Activated naive CD4-positive, alpha-beta T cell treated with anti-CD3 and anti-CD28 coated beads, Interleukin-2, amount 50 U/mL, for 16 hours (primary cell): ENCODE results near the gene CAV3.
A peak's percentile ranks its signal among the peaks of the same experiment; 100 is the strongest.

Source experiments
- DNase-seq: peaks from one replicate; pipeline ENCODE4 v3.0.0-alpha.2; 2020

The CAV3 gene

DNA sequence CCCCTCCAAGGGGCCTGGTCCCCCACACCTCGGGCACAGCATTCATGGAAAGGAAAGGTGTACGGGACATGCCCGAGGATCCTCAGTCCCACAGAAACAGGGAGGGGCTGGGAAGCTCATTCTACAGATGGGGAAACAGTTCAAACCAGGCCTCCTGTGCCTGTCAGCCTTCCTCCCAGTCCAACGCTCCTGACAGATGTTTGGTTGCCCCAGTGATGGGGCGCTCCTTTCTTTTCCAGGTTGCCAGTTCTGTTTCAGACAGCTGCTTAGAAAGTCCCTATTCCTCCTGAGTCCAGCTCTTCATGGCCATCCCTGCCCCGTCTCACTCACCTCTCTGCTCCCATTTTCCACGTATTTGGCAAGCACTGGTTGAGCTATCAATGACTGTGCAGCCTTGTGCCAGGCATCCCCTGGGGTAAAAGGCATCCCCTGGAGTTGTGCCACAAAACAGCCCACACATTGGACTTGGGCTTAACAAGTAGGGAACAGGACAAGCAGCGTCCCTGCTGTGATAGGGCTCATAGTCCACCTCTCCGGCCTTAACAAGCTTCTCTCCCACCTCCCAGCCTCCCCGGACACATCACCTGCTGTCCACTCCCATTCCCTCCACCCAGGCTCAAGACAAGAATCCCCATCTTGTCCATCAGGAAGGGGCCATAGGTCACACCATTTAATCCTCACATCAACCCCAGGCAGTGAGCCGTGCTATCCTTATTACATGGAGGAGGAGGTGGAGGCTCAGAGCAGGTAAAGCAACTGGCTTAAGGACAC is 29.2 kb downstream of the CAV3 start:
- no peak for DNase-seq

DNA sequence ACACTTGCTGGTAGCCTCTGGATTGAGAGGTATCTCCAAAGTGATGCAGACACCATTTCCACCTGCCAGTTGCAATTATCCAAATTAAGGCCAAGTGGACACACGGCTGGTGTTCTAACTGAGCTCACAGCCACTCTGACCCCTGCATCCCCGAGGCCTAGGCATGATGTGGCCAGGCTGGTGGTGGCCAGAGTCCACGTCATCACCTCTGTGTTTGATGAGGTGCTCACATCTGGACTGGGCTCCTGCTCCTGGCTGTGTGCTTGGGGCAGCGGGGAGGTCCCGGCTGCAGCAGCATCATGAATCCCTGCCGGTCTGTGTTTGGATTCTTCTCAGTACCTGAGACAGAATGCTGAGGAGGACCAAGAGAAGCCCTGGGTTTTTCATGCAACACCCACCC is 30.9 kb downstream of the CAV3 start:
- DNase-seq: no peak

DNA sequence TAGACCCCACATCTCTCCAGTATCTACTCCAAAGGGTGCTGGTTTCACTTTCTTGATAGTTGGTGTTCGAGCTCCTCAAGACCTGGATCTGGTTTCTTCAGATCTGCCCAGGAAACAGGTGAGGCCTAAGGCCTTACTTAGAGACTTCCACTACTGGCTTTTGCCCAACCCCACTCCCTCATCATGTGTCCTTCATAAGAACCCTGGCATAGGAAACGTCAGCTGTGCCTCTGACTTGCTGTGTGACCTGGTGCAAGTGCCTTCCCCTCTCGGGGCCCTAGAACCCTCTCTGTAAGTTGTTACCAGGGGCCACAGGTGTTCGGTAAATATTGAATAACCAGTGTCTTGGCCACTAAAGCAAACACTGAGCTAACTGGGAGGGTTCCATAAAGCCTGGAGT is 31.9 kb downstream of the CAV3 start:
- no peak for DNase-seq

DNA sequence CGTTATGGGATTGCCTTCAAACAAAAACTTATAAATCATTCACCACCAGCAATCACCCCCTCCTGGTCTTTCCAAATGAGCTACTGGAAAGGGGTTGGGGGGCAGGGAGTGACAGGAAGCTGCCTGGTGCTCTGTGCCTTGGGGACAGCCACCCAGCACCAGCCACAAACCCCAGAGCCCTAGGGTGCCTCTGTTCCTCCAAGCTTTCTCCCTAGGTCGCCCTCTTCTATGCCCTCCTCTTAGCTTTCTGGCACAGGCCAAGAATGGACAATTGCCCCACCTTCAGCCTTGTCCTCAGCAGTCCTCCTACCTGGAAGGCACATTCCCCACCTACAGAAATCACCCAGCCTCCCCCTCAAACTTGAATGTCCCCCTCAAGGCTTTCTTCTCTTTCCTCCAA is 32.5 kb downstream of the CAV3 start:
- DNase-seq: no peak

DNA sequence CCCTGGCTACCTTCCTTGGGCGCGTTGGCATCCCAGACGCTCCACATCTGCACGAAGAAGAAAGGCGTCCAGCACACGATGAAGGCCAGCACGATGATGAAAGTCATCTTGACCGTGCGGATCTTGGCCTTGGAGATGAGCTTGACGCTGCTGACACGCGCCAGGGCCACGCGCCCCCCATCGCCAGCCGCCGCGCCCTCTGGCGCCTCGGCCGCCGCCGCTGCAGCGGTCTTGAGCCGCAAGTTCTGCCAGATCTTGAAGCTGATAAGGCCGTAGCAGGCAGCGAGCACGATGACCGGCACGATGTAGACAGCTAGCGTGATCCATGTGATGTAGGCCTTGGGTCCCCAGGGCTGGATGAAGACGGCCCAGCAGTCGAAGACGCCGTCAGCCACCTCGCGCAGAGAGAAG is 33.7 kb downstream of the CAV3 start:
- DNase-seq: no peak

DNA sequence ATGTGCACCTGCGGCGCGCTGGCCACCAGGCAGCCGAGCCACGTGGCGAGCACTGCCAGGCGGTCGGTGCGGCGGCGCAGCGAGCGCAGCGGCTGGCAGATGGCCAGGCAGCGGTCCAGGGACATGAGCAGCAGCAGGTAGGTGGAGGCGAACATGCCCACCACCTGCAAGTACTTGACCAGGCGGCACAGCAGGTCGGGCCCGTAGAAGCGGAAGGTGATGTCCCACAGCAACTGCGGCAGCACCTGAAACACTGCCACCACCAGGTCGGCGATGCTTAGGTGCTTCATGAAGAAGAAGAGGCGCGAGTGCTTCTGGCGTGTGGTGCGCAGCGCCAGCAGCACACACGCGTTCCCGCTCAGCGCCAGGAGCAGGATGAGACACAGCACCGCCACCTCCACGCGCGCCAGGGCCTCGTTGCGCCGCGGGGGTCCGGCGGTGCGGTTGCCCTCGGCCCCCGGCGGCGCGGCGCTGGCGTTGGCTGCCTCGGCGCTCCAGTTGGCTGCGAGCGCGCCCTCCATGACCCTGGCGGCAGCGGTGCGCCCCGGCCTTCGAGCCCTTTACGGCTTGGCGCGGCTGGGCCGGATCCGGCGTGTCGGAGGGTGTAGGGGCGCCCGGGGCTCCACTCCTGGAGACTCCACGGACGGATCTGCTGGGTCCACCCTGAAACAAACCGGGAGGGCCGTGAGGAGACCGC is 34.2 kb downstream of the CAV3 start:
- no peak for DNase-seq

DNA sequence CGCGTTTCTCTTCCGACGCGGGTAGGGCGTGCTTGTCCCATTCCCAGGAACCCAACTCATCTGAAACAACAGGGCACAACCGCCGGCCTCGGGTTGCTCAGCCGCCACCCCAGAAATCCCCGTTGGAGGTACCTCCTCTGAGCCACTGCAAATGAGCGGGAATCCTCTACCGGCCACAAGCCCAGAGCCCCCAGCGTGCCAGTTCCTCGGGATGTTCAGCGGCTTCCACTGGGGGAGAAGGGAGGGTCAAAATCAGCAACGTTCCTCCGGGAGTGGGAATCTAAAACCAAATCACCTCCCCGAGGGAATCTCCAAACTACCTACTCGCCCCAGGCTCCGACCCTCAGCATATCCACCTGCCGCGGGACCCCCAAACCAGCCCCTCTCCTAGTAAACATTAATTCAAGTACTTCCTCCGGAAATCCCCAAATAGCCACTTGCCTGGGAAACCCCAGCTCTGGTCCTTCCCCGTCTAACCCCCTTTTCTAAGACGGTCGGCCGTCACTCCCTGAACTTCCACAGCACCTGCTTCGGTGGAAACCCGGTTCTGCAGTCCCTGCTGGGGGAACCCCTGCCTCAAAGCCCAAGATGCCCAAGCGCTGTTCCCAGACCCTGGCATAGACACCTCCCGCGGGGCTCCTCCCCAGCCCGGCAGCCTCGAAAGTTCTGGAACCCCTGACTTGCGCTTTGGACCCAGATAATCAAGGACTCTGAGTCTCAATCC is 34.9 kb downstream of the CAV3 start:
- no peak for DNase-seq

DNA sequence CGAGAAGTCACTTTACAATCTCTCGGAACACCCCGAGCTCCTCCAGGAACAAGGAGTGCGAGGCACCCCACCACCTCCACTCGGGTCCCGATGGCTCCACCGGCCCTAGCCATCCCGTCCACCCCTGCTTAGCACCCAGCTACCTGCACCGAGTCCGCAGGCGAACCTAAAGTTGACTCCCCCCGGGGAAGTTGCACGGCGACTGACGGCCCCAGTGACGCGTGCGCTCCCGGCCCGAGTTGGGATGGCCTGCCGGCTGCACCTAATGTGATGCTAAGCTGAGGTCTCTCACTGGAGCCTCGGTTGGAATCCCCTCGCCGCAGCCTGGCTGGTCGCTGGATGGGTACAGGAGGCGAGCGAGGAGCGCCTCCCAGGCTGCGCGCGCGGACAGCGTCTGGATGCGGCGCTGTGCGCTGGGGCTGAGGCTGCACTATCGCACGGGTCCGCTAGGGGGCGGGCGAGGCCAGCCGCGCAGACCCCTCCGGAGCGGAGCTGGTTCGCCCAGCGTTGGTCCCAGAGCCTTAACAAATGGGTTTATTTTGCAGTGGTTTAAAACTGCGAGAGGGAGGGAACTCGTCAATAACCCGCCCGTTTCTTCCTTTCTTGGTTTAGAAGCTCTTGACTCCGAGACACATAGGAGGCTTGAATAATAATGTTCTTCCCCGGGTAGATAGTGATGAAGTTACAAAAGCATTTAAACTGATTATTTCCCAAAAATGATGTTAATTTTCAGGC is 35.7 kb downstream of the CAV3 start, which contains the start of gene OXTR:
Gene OXTR, minus strand, starts transcription at position 526 of the 735 bp plus-strand sequence. CDS start 1,426 bp downstream, outside the sequence.
- peak; percentile 53 for DNase-seq

DNA sequence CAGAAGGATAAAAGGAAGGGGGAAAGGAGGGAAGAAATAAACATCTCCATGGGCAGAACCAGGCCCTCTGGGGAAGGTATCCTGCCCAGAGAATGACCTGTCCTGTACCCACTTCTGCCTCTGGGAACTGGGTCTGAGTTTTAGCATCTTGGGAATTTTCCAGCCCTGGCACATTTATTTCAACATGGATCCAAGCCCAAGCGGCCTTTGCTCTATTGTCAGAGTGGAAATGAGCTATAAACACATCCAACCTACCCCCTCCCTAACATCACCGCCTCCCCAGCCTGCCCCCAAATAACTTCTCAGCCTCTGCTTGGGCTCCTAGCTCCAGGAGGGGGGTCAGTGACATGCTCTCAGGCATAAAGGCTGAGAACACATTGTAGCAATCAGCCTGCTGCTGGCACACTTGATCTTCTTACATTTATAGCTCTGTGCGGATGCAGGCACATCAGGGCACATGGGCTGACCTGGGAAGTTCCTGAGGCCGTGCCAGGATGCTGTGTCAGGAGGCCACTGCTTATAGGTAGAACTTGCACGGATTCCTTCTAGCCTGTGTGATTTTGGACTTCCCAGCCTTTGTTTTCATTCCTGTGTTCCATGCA is 40.4 kb downstream of the CAV3 start:
- DNase-seq: no peak

DNA sequence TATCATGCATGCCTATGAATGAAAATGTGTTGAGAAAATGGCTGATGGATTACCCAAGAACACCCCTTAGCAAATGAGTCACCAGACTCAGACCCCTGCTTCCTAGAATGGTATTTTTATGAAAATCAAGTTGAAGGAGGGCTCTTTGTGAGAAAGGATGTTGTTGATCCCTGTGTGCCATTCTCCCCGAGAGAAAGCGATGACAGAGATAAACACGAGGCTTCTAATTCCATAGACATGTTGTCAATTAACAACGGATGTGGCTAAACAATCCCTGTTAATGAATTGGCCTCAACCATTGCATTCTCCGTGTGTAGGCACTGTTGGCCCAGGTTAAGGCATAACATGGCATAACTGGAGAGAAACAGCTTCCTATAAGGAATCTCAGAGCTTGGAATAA is 41.6 kb downstream of the CAV3 start:
- no peak for DNase-seq

DNA sequence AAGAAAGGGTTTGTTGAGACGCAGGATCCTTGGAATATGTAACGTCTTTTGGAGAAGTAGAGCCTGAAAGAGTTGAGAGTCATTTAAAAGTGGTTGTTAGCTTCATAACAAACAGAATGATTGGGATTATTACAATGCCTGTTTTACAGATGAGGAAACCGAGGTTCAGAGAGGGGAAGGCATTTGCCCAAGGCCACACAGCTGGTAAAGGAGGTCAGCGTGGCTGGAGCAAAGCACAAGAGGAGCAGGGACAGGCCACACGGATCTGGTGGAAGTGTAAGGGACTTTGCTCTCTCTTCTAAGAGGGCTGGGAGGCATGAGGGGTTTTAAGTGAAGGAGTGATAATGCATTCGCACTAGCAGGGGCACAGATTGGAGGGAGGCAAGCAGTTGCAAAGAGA is 42.0 kb downstream of the CAV3 start:
- no peak for DNase-seq

DNA sequence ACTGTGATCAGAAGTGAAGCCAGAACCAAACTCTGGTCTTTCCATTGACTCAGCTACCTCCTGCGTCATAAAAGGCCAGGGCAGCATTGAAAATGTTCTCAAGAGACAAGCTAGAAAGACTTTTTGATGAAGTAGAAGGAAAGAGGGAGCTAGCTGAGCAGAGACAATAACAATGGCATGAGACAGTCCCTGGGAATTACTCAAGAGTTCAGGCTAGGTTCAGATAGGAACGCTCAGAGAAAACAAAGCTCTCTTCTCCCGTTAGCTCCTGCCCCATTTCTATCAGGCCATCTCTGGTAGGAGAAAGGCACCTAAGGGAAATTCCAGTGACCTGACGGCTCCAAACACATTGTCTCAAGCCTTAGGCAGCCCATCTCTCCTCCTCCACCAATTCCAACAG is 42.8 kb downstream of the CAV3 start:
- no peak for DNase-seq

DNA sequence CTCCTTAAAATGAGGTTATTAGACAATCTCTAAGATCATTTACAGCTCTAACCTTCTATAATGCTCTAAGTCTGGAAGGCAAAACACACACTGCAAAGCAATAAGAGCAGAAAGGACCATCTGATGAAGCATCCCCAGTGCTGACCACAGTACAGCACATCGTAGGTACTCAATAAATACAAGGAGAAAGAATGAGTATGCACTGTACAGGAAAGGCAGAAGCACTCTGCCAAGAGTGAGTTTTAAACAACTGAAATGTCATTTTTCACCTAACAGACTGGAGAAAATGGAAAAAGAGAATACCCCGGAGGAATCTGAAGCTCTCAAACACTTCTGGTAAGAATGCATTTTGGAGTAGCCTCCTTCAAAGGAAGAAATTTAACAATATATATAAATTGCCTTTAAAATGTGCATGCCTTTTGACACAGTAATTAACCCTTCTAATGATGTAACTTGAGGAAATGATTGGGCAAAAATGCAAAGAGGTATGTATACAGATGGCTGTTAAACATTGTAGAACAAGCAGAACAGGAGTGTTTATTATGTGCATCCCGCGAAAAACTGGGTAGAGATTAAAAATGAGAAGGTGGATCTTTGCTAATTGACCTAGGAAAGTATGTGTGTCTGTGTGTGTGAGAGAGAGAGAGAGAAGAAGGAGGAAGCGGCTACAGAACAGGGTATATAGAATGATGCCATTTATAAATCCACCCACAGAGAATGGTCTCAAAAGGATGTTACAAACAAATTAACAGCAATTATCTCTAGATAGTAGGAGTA is 43.8 kb downstream of the CAV3 start:
- no peak for DNase-seq

DNA sequence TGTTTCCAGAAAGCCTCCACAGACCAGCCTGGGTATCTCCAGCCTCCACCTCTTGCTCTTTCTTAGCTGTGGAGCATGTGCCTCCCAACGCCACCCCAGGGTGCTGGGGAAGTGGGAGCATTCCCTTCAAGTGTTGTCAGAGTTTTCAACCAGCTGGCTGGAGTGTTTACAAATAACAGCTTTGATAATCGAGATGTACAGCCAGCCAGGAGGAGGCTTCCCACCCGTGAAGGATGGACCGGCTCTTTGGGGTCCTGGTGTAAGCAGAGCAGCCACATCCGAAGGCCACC is 44.3 kb downstream of the CAV3 start:
- no peak for DNase-seq

DNA sequence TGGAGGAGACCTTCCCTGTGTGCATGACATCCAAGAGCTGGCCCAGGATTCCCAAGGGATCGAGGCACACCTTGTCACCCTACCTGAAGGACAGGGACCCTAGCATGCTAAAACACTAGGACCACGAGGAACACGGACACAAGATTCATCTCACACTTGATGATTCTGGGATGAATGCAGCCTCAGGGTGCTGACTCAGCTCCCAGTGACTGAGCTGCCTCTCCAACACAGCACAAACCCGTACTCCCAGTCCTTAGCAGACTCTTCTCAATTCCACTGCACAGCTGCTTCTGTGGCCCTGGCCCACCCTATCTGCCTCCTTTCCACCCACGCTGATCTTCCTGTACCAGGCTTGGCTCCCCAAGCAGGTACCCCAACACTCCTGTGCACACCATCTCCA is 44.9 kb downstream of the CAV3 start:
- DNase-seq: no peak

DNA sequence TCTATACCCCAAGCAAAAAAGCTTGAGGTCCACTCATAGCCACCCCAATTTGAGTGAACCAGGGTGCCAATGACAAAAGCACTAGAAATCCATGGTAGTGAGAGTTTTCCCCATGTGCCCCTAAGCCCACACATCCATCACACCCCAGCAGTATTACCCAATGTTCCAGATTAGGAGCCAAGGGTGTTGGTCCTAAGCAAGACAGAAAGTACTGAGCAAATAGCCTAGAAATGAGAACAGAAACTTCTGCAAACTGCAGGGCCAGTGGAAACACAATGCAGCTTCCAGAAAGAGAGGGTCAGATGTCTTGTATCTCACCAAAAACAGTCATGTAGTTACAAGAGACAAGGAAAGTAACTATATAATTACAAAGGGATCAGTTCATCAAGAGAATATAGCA is 46.7 kb downstream of the CAV3 start:
- DNase-seq: no peak

DNA sequence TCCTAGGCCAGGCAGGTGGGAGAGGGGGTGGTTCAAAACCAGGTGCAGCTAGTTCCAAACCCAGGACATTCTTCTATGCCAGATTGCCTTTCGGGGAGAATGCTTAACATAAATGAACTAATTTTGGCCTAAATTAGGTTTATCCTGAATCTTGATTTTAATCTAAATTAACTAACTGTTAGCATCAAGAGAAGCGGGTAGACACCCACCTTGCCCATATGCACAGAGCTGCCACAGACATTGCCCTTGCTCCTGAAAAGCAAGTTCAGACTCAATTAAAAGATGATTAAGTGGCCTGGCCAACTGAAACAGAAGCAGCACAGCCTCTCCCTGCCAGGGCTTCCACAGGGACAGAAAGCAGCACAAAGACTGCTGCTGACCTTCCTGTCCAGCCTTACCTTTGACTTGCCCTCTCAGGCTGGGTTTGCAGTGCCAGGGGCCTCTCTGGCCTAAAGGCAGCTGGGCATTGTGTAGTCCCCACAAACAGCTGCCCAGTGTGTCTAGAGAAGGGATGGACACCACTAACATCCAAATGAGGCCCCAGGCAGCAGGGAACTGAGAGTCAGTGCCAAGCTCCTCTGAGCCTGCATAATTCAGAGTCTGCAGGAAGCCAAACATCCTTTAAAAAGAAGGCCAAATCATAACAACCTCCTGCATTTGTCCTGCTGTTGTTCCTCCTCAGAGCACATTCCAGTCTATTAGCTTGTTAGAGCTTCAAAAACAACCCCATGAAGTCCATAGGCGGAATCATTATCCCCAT is 51.3 kb downstream of the CAV3 start:
- DNase-seq: no peak

DNA sequence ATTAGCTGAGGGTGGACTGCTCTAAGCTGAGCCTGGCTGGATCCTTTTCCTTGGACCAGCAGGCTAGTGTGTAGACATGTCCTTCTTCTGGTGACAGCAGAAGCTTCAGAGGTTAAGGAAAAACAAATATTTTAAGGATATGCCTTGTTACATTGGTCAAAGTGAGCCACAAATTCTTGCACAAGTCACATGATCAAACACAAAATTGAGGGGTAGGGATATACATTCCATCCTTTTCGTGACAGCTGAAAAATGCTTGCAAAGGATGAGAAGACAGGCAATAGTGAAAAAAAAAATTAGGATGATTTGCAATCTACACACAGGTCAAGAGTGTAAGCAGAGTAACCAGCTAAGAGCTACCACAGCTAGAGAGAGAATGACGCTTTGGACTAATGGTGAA is 56.9 kb downstream of the CAV3 start:
- DNase-seq: no peak

DNA sequence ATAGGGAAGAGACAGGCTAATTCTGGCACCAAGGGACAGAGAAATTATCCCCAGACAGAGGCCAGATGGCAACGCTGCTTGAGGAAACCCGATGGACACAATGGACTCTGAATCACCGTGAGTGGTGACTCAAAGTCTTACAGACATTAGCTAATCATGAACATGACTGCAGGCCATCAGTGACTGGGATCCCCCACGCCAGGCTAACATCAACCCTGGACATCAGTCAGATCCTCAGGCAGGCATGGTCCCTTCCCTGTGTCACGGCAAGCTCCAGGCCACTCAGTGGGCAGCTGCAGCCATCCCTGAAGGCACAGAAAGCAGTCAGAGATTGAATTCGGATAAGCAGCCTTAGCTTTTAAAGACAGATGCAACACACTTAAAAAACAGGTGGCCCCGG is 59.6 kb downstream of the CAV3 start:
- DNase-seq: no peak

DNA sequence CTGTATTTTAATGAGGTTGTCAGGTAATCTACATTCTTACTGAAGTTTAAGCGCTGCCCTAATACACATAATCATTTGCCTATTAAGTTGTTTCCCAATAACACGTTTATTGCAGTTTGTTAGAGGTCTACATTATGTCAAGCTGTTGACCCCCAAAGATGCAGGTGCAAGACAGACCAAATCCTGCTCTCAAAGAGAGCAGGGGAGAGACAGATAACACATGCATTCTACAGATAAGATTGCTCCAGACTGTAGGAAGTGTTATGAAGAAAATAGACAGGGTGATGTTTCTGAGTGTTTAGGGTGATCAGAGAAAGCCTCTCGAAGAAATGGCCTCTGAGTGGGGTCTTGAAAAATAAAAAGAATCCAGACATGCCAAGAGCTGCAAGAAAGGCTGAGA is 60.6 kb downstream of the CAV3 start:
- no peak for DNase-seq
